Colonic mucosa (tissue), 4 donors: Measurements from ENCODE around the gene TMEM154. TPM values are rescaled to one million over a fixed set of nuclear protein-coding genes. Genes with fewer than 3 reads are reported as not detected.
A peak's percentile ranks its signal among the peaks of the same experiment; 100 is the strongest.

ENCODE experiments used
- DNase-seq: peaks from one replicate; pipeline ENCODE4 v3.0.0-alpha.2; 2020
- H3K27ac ChIP-seq: fragments of 200-600 bp; one replicate; pipeline ENCODE4 v1.8.0; 2021
- H3K27me3 ChIP-seq: fragments of 200-600 bp; one replicate; pipeline ENCODE4 v1.8.0; 2021
- H3K36me3 ChIP-seq: fragments of 200-600 bp; one replicate; pipeline ENCODE4 v1.8.0; 2021
- H3K4me1 ChIP-seq: fragments of 200-600 bp; one replicate; pipeline ENCODE4 v1.8.0; 2021; ENCODE audit warnings: mild to moderate bottlenecking
- H3K4me3 ChIP-seq: fragments of 200-600 bp; one replicate; pipeline ENCODE4 v1.8.0; 2021
- H3K9ac ChIP-seq, 2 donors: one replicate each; pipeline ENCODE4 v1.7.0; 2013; ENCODE audit warnings: control low read depth in 2 of 2, low read depth in 2 of 2, low read length in 2 of 2
- H3K9me3 ChIP-seq: fragments of 200-600 bp; one replicate; pipeline ENCODE4 v1.8.0; 2021
- intact Hi-C: fragments of 100-400 bp; cut with DNase I; formaldehyde crosslinking; loops from one replicate; pipeline ENCODE4 v1.14.1; 2022
- total RNA-seq, 2 donors: library from RNA; stranded (reverse); fragmentation: NEBNext Ultra II Directional in 1 of 2; extraction: Animal tissue kit (Norgen Biotek cat#: 25700) in 1 of 2; gene quantifications; one replicate each; pipeline ENCODE4 v1.2.1, GENCODE V29; 2021
- TF ChIP-seq, protein P1 (sequence below): fragments of 200-600 bp; IDR thresholded peaks from one replicate; pipeline ENCODE4 v1.8.0; 2022; ENCODE audit warnings: antibody characterized with exemption, mild to moderate bottlenecking
- donor health status: healthy.
- donor health status: DM: no; HTN: no; CAD: no.
- donor health status: DM: no; HTN: no; CAD: no.

The TMEM154 gene
- total RNA-seq, 2 donors from 2014 or later = 1.5 to 3.5 TPM

DNA sequence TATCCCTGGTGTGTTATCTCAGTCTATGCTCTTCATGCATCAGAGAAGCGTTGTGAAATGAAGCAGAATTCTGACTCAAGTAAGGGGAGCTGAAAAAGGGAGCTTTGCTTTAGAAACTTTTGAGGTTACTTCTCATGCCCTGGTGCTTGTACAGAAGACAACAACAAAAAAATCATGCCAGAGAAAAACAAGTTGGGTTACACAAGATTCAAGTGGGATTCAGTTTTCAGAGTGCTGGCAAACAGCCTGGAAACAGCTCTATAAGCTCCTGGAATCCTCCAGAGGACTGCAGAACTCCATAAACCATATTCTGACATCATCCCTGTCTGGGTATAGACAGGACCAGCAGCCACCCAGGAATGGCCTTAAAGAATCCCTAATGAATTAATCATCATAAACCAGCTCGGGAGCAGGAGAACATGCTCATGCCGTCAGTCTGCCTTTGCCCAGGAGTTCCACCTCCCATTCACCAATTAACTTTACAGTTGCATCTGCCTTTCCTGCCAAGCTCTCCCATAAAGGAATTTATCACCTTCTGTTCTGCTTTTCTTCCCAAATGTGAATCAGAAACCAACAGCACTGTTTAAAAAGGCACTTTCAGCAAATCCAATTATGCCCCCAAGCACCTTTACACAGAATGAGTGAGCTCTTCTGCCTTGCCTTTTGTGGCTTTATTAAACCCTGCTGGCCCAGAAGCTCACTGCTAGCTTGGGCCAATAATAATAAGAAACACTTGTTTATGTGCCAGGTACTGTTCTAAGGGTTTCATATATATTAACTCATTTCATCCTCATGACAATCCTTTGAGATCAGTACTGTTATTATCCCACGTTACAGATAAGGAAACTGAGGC is 89.4 kb downstream of the TMEM154 start:
- Histone ChIP-seq H3K27ac (no peak overlapping the region), H3K4me3 (no peak overlapping the region), H3K27me3 (no peaks in the 10 kb centered on the region), H3K9me3 (no peaks in the 10 kb centered on the region), H3K36me3 (no peaks in the 10 kb centered on the region), H3K9ac (no peak overlapping the region), H3K4me1 (peaks cover 4% of the 10 kb centered on the region)
- TF ChIP-seq, protein P1, sequence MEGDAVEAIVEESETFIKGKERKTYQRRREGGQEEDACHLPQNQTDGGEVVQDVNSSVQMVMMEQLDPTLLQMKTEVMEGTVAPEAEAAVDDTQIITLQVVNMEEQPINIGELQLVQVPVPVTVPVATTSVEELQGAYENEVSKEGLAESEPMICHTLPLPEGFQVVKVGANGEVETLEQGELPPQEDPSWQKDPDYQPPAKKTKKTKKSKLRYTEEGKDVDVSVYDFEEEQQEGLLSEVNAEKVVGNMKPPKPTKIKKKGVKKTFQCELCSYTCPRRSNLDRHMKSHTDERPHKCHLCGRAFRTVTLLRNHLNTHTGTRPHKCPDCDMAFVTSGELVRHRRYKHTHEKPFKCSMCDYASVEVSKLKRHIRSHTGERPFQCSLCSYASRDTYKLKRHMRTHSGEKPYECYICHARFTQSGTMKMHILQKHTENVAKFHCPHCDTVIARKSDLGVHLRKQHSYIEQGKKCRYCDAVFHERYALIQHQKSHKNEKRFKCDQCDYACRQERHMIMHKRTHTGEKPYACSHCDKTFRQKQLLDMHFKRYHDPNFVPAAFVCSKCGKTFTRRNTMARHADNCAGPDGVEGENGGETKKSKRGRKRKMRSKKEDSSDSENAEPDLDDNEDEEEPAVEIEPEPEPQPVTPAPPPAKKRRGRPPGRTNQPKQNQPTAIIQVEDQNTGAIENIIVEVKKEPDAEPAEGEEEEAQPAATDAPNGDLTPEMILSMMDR = no peak
- intact Hi-C loops = no loop called here
- DNase-seq = no peak

DNA sequence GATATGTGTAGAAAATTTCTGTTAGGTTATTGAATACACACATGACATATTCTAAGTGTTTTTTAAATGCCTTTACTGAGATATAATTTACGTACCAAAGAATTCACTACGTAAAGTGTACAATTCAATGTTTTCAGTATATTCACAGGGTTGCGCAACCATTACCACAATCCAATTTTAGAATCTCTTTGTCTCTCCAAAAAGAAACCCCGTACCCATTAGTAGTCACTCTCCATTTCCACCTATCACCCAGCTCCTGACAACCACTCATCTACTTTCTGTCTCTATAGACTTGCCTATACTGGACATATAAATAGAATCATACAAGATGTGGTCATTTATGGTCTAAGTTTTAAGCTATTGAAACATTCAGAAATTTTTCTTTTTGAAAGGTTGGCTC is 90.9 kb downstream of the TMEM154 start:
- Histone ChIP-seq H3K4me1 (peaks cover 4% of the 10 kb centered on the region), H3K27ac (no peak overlapping the region), H3K27me3 (no peaks in the 10 kb centered on the region), H3K4me3 (no peak overlapping the region), H3K9me3 (no peaks in the 10 kb centered on the region), H3K9ac (no peak overlapping the region), H3K36me3 (no peaks in the 10 kb centered on the region)
- DNase-seq = no peak
- TF ChIP-seq, protein P1 = no peak
- intact Hi-C loops = no loop called here

DNA sequence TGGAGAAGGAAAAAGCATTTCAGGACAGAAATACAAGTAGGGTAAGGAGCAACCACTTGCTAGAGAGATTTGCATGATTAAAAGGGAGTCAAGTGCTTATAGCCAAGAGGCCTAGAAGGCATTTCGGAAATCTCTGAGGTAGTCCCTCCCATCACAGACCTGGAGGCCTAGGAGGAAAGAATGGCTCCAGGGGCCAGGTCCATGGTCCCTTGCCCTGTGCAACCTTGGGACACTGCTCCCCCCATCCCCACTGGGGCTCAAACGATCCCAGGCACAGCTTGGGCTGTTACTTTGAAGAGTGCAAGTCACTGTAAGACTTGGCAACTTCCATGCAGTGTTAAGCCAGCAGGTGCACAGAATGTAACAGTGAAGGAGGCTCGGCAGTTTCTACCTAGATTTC is 92.7 kb downstream of the TMEM154 start:
- Histone ChIP-seq H3K27me3 (no peaks in the 10 kb centered on the region), H3K9ac (no peak overlapping the region), H3K4me1 (peaks cover 4% of the 10 kb centered on the region), H3K4me3 (no peak overlapping the region), H3K27ac (no peak overlapping the region), H3K36me3 (no peaks in the 10 kb centered on the region), H3K9me3 (no peaks in the 10 kb centered on the region)
- TF ChIP-seq, protein P1 = no peak
- no peak for DNase-seq
- intact Hi-C loops = no loop called here

DNA sequence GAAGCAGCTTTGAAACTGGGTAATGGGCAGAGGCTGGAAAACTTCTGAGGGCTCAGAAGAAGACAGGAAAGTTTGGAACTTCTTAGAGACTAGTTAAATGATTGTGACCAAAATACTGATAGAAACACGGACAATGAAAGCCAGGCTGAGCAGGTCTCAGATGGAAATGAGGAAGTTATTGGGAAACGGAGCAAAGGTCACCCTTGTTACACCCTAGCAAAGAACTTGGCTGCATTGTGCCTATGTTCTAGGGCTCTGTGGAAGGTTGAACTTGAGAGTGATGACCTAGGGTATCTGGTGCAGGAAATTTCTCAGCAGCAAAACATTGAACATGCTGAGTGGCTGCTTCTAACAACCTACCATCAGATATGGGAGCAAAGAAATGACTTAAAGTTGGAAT is 93.1 kb downstream of the TMEM154 start:
- H3K9ac ChIP-seq = no peak overlapping the region
- H3K27me3 ChIP-seq = no peaks in the 10 kb centered on the region
- H3K9me3 ChIP-seq = no peaks in the 10 kb centered on the region
- peaks cover 4% of the 10 kb centered on the region for H3K4me1 ChIP-seq
- no peaks in the 10 kb centered on the region for H3K36me3 ChIP-seq
- TF ChIP-seq, protein P1 = no peak
- H3K27ac ChIP-seq = no peak overlapping the region
- DNase-seq = peak; percentile 49
- intact Hi-C loops = no loop called here
- no peak overlapping the region for H3K4me3 ChIP-seq

DNA sequence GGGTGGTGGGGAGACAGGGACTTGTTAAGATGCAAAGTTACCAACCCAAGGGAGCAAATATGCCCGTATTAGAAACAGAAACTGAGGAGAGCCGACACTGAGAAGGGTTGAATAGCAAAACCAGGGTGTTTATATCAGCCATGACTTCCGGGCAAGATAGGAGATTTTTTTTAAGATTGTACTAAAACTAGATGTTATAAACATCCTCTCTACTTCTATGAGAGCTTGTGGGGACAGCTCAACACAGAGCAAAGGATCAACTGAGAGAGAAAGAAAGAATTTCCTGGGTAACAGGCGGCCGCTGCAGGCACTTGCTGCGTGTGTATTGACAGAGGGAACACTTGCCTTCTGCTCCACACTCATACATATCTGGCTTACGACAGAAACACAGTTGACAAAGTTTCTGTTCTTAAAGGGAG is 94.8 kb downstream of the TMEM154 start:
- Histone ChIP-seq H3K27me3 (no peaks in the 10 kb centered on the region), H3K36me3 (no peaks in the 10 kb centered on the region), H3K9ac (no peak overlapping the region), H3K27ac (no peak overlapping the region), H3K4me3 (no peak overlapping the region), H3K4me1 (no peaks in the 10 kb centered on the region), H3K9me3 (no peaks in the 10 kb centered on the region)
- DNase-seq = no peak
- TF ChIP-seq, protein P1 = no peak
- intact Hi-C loops = no loop called here
